PC-9 (cell line): ENCODE data around the gene PHF21B. TPM values are rescaled to one million over a fixed set of nuclear protein-coding genes. Genes with fewer than 3 reads are reported as not detected.

Source experiments
- BruUV-seq: library from RNA; stranded (reverse); fragments of 400-500 nt; replicated peaks from 2 replicates; lab custom pipeline; 2021; lab: Mats Ljungman, UMichigan
- CTCF ChIA-PET: fragments of 300-600 bp; sonication (Branson Sonifier 250); formaldehyde crosslinking; loops from one replicate; lab custom pipeline; 2022; ENCODE audit warnings: antibody characterized with exemption; lab: Charles Lee
- POLR2A ChIA-PET: fragments of 300-600 bp; sonication (Branson Sonifier 250); formaldehyde crosslinking; loops from one replicate; lab custom pipeline; 2022; ENCODE audit warnings: antibody characterized with exemption; ENCODE audit not compliant: unreplicated experiment; lab: Charles Lee
- DNase-seq, 2 experiments: peaks; one replicate each; pipeline versions ENCODE4 v3.0.0 to v3.0.0-alpha.2; 2015 to 2022; ENCODE audit warnings: mixed read lengths in 1 of 2
- H2AFZ ChIP-seq: fragments of 200-600 bp; sonication (generic); 2 replicates; pipeline ENCODE4 v1.8.1; 2017; ENCODE audit warnings: antibody characterized with exemption
- H3F3A ChIP-seq: fragments of 200-600 bp; sonication (generic); 2 replicates; pipeline ENCODE4 v1.8.1; 2017; ENCODE audit warnings: antibody characterized with exemption, mild to moderate bottlenecking, low read depth; ENCODE audit not compliant: insufficient read depth
- H3K27ac ChIP-seq: fragments of 200-600 bp; sonication (generic); 2 replicates; pipeline ENCODE4 v1.6.1; 2016; ENCODE audit warnings: mixed run types
- H3K27me3 ChIP-seq: fragments of 200-600 bp; sonication (generic); 2 replicates; pipeline ENCODE4 v1.6.1; 2016; ENCODE audit warnings: low read depth, mixed run types; ENCODE audit not compliant: insufficient read depth
- H3K36me3 ChIP-seq: fragments of 200-600 bp; sonication (generic); 2 replicates; pipeline ENCODE4 v1.6.1; 2016; ENCODE audit warnings: low read depth, mixed run types
- H3K4me1 ChIP-seq: fragments of 200-600 bp; sonication (generic); replicated peaks from 2 replicates; pipeline ENCODE4 v1.6.1; 2016; ENCODE audit warnings: mixed run types; ENCODE audit not compliant: insufficient read depth
- H3K4me2 ChIP-seq: fragments of 200-600 bp; sonication (generic); 2 replicates; pipeline ENCODE4 v1.6.1; 2017; ENCODE audit warnings: mixed run types
- H3K4me3 ChIP-seq: fragments of 200-600 bp; sonication (generic); 2 replicates; pipeline ENCODE4 v1.6.1; 2016; ENCODE audit warnings: mixed run types
- H3K79me2 ChIP-seq: fragments of 200-600 bp; sonication (generic); 2 replicates; pipeline ENCODE4 v1.6.1; 2017; ENCODE audit warnings: low read depth, mixed run types
- H3K9me2 ChIP-seq: fragments of 200-600 bp; sonication (generic); 2 replicates; pipeline ENCODE4 v1.8.1; 2017; ENCODE audit warnings: mild to moderate bottlenecking; ENCODE audit not compliant: insufficient read depth
- H3K9me3 ChIP-seq: fragments of 200-600 bp; sonication (generic); 2 replicates; pipeline ENCODE4 v1.8.1; 2016; ENCODE audit warnings: low read depth; ENCODE audit not compliant: insufficient read depth
- H4K20me1 ChIP-seq: fragments of 200-600 bp; sonication (generic); 2 replicates; pipeline ENCODE4 v1.8.1; 2017; ENCODE audit not compliant: insufficient read depth
- CTCF ChIP-seq: fragments of 200-600 bp; sonication (generic); conservative IDR thresholded peaks from 2 replicates; pipeline ENCODE4 v1.6.1; 2017; ENCODE audit warnings: mixed run types, antibody characterized with exemption, mild to moderate bottlenecking, moderate library complexity
- EZH2 ChIP-seq: fragments of 200-600 bp; sonication (generic); IDR thresholded peaks from 2 replicates; pipeline ENCODE4 v1.8.0; 2017; ENCODE audit warnings: antibody characterized with exemption, low read depth
- intact Hi-C: fragments of 100-400 bp; cut with micrococcal nuclease; formaldehyde crosslinking; loops from one replicate; pipeline ENCODE4 v1.10.0; 2022; ENCODE audit not compliant: unreplicated experiment
- total RNA-seq: library from RNA; stranded (reverse); gene quantifications from 2 replicates; pipeline ENCODE4 v1.2.3, GENCODE V29; 2021

The PHF21B gene
- total RNA-seq, 1 experiment from 2014 or later = not detected

DNA sequence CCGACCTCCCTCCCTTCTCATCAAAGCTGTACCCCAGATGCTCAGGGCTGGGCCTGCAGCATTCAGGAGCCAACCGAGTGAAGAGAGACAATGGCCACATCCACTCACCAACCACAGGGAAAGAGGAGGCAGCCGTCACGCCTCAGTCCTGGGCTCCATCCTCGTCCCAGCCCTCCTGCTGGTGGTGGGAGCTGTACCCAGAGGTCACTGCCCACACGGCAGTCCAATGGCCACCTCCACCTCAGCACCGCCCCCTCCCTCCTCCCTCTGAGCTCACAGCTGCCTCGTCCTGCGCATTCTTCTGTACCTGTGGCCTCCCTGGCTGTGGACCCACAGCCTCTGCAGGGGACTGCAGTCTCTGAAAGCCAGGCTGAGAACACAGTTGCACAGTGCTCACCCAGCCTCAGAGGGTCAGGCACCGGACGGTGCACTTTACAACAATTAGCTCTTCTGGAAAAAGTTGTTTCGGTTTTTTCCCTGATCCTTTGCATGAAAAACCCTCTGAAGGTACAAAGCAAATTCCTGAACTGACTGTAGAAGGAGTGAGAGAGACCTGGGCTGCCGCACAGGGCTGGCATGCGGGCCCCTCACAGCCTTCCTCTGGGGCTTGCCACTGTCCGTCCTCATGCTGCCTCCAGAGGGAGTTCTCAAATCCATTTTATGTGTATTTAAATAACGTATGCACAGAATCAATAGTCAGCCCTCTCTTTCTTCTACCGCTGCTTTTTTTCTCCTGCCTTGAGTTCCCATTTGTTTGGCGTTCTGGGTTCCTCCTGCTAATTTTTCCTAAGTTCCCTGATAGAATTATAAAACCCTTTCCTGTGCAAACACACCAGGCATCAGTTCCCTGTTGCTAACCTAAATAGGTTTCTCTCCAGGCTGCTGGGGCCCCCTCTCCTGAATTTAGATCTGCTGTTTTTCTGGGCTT, 52.7 kb downstream of the PHF21B start:
- peaks cover 95% of the 10 kb centered on the region for H3K27me3 ChIP-seq
- H3K27ac ChIP-seq = no peak overlapping the region
- no peaks in the 10 kb centered on the region for H3K9me2 ChIP-seq
- BruUV-seq = no TSS peak
- ChIA-PET POLR2A (interaction anchor here (0.6 to 0.7 kb wide), 2 partner anchors 51 to 88 kb away, joined by 5 to 6 read pairs; no protein-coding TSS in a partner anchor), CTCF (no interaction called here)
- no peak overlapping the region for H3K4me2 ChIP-seq
- no peaks in the 10 kb centered on the region for H3K36me3 ChIP-seq
- no peak overlapping the region for H2AFZ ChIP-seq
- H3F3A ChIP-seq = no peaks in the 10 kb centered on the region
- H3K4me3 ChIP-seq = no peak overlapping the region
- intact Hi-C loops = no loop called here
- DNase-seq = no peak
- H3K4me1 ChIP-seq = no peaks in the 10 kb centered on the region
- H4K20me1 ChIP-seq = 0 out of 2 replicates have a peak, but pooled peaks cover 5% of the 10 kb centered on the region
- no peaks in the 10 kb centered on the region for H3K9me3 ChIP-seq
- TF ChIP-seq CTCF (peak; percentile 24; the same call in 1 of the 2 replicates), EZH2 (no peak)
- no peaks in the 10 kb centered on the region for H3K79me2 ChIP-seq

GRCh38 chr22:44955102-44955501, 54.7 kb downstream of the PHF21B start:
- Histone ChIP-seq H2AFZ (no peak overlapping the region), H3K36me3 (no peaks in the 10 kb centered on the region), H3K9me2 (no peaks in the 10 kb centered on the region), H3K4me3 (no peak overlapping the region), H4K20me1 (0 out of 2 replicates have a peak, but pooled peaks cover 5% of the 10 kb centered on the region), H3F3A (no peaks in the 10 kb centered on the region), H3K4me2 (no peak overlapping the region), H3K9me3 (no peaks in the 10 kb centered on the region), H3K27me3 (peaks cover 99% of the 10 kb centered on the region), H3K79me2 (no peaks in the 10 kb centered on the region), H3K4me1 (no peaks in the 10 kb centered on the region), H3K27ac (no peak overlapping the region)
- intact Hi-C loops = no loop called here
- ChIA-PET POLR2A (interaction anchor here (0.6 kb wide), 1 partner anchor 297 kb away, joined by 7 read pairs; no protein-coding TSS in a partner anchor), CTCF (no interaction called here)
- TF ChIP-seq EZH2 (no peak), CTCF (no peak)
- no TSS peak for BruUV-seq
- no peak for DNase-seq

GRCh38 chr22:44954149-44954548, 55.7 kb downstream of the PHF21B start:
- no peaks in the 10 kb centered on the region for H3K4me1 ChIP-seq
- ChIA-PET POLR2A (no interaction called here), CTCF (no interaction called here)
- H3K27ac ChIP-seq = no peak overlapping the region
- intact Hi-C loops = no loop called here
- no TSS peak for BruUV-seq
- H3K27me3 ChIP-seq = peaks cover 99% of the 10 kb centered on the region
- H3K36me3 ChIP-seq = no peaks in the 10 kb centered on the region
- H4K20me1 ChIP-seq = 0 out of 2 replicates have a peak, but pooled peaks cover 5% of the 10 kb centered on the region
- no peak for DNase-seq
- H3K4me2 ChIP-seq = no peak overlapping the region
- no peaks in the 10 kb centered on the region for H3F3A ChIP-seq
- H2AFZ ChIP-seq = no peak overlapping the region
- TF ChIP-seq CTCF (no peak), EZH2 (no peak)
- H3K9me2 ChIP-seq = no peaks in the 10 kb centered on the region
- H3K4me3 ChIP-seq = no peak overlapping the region
- no peaks in the 10 kb centered on the region for H3K9me3 ChIP-seq
- no peaks in the 10 kb centered on the region for H3K79me2 ChIP-seq
